Left forelimb (tissue), 1 donor: ENCODE measurements around the gene CALHM2.
"Not testable (repeated sequence)": the region's sequence is repeated elsewhere in the genome, so short reads cannot be mapped to it uniquely, and the experiment has no call there.

Experiments used
- DNase-seq: peaks from one replicate; pipeline ENCODE4 v3.0.0-alpha.2; 2018; ENCODE audit warnings: low spot score

The CALHM2 gene

DNA sequence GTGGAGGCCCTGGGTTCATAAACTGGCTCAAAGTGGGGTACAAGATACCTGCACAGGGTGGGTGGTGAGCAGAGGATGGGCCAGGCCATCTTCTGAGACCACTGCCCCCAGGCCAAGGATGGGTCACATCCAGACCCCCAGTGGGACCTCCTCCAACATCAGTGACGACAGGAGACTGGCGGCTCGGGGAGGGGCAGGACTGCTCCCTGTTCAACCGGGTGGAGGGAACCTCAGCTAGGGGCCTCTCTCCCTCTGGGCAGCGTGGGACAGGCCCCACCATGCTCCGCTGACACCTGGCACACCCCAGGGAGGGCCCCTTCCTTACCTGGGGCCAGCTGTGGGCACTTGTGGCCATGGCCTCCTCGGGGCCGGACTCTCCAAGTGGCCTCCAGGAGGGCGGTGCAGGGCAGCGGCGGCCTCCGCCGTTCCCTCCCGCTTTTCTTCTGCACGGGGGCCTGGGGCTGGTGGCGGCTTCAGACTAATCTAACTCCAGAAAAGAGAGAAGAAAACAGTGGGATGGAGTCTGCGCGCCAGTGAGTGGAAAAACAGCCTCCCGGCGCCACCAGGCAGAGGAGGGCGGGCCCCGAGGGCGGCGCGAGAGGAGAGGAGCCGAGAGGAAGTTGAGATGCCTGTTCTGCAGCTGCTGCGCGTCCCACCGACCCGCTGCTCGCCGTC, at the start of gene CALHM2:
Gene CALHM2 (minus strand): TSS at position 540 of the 675 bp plus-strand sequence. CDS start 2,429 bp downstream, outside the sequence.
- DNase-seq: peak; percentile 84

- no peak for DNase-seq
Observed at GRCh38 chr10:103501186-103501585, 49.0 kb upstream of the CALHM2 start.

GRCh38 chr10:103500481-103500880, 48.3 kb upstream of the CALHM2 start:
- DNase-seq: no peak

- DNase-seq: no peak
Observed at GRCh38 chr10:103499881-103500280, 47.7 kb upstream of the CALHM2 start.

GRCh38 chr10:103498936-103499638, 46.9 kb upstream of the CALHM2 start:
- no peak for DNase-seq

- no peak for DNase-seq
Observed at GRCh38 chr10:103497161-103497915, 45.2 kb upstream of the CALHM2 start.

DNA sequence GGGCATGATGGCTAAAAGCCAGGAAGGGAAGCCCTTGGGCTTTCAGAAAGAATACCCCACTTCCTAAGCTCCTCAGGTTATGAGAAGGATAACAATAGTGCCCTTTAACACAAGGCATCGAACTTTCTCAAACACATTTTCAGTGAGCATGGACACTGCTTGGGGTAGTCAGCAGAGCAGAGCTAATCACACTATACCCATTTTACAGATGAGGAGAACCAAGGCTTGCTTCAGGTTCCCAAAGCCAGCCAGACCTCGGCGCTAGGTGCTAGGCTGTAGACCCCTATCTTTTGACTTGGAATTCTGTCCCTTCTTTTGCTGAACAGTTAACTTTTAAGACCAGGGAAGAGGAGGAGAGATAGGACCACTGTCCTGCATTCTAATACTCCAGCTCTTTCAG, 43.2 kb upstream of the CALHM2 start:
- no peak for DNase-seq

- no peak for DNase-seq
Observed at GRCh38 chr10:103493916-103494877, 42.0 kb upstream of the CALHM2 start.

DNA sequence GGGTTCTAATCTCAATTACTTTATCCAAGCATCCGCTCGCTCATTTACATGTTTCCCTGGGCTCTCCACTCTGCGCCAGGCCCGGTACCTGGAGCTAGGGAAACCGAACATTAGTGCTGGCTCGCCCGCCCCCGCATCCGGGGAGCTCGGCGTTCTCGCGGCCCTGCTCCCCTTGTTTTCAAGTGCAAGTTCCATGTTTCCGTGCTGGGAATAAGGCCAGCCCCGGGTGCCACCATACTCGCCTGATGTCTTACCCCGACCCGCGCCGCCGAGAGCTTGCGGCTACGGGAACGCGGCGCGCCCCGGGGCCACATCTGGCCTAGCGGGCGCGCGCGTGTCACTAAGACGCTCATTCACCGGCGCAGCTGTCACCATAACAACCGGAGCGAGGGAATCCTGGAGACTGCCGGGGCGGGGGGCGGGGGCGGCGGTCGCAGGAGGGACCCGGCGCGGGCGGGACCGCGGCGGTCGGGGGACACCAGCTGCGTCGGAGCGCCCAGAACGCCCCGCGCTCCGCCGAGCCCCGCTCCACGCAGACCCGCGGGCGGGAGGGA, 41.3 kb upstream of the CALHM2 start, which contains the start of gene NEURL1:
Gene NEURL1 (plus strand): TSS at position 344 of the 554 bp plus-strand sequence. CDS start 683 bp downstream, outside the sequence.
- no peak for DNase-seq

DNA sequence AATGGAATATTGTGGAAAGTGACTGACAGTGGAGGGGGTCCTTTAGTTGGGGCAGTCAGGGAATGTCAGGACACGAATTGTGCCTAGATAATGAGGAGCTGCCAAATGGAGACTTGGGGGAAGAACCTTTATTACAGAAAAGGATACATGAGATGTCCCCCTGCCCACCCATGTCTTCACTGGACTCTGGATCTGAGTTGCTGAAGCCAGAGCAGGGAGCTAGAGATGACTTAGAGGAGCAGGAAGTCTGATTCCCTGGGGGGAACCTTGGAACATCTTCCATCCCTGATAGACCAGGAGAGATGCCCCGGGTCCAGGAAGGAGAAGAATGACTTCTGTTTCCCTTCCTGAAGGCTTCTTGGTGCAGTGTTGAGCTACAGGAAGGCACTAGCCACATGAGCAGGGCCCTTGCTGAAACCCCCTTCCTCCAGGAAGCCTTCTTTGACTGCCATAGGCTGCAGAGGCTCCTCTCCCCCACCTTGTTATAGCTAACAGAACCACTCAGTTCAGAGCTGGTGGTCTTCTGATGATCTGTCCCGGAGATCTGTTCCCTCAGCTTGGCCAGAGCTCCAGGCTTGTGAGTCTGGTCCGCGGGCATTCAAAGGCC, 40.6 kb upstream of the CALHM2 start:
- no peak for DNase-seq

DNA sequence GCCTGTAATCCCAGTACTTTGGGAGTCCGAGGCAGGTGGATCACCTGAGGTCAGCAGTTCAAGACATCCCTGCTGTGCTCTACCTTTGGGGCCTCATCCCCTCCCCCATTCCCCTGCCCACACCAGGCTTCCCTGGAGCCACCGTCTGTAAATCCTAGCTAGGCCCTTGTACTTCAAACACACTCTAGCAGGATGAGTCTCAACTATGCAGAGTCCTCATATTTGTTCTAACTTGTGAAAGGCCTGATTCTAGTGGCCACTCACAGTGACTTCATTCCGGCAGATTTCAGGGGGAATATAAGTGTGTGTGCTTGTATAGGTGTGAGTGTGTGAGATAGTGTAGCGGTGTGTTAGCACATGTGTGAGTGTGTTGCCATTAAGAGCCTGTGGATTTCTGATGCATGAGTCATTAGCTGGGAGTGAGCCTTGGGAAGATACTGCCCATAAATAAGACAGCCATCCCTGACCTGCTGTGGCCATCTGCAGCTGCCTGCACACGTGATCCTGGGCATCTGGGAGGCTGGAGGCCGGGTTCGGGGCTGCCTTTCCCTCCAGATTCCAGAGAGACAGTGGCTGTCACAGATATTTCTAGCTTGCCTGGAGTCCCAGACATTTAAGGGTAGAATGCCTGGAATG, 39.7 kb upstream of the CALHM2 start:
- no peak for DNase-seq

- DNase-seq: no peak
Observed at GRCh38 chr10:103490986-103491314, 38.8 kb upstream of the CALHM2 start.

GRCh38 chr10:103487410-103487708, 35.2 kb upstream of the CALHM2 start:
- DNase-seq: no peak

DNA sequence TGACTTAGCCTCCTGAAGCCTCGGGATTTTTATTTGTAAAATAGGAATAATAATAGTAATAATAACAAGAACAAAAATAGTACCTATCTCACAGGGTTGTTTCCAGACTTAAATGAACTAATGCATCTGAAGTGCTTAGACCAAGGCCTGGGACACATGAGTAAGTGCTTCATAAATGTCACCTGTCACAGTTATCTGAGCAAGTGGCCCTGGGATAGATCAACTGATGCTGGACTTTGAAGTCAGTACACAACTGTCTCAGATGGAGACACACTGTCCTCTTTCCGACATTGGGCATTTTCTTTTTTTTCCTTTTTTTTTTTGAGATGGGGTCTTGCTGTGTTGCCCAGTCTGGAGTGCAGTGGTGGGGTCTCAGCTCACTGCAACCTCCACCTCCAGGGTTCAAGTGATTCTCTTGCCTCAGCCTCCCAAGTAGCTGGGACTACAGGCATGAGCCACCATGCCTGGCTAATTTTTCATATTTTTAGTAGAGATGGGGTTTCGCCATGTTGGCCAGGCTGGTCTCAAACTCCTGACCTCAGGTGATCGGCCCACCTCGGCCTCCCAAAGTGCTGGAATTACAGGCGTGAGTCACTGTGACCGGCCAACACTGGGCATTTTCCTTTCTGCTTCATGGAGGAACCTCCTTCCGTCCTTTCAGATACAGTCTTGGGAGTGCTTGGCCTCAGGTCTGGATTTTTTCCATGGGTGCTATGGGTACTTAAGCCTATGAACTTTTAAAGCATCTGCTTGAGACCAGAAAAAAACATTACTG, 34.7 kb upstream of the CALHM2 start:
- DNase-seq: not testable (repeated sequence)

- DNase-seq: no peak
Observed at GRCh38 chr10:103481974-103482531, 29.9 kb upstream of the CALHM2 start.

DNA sequence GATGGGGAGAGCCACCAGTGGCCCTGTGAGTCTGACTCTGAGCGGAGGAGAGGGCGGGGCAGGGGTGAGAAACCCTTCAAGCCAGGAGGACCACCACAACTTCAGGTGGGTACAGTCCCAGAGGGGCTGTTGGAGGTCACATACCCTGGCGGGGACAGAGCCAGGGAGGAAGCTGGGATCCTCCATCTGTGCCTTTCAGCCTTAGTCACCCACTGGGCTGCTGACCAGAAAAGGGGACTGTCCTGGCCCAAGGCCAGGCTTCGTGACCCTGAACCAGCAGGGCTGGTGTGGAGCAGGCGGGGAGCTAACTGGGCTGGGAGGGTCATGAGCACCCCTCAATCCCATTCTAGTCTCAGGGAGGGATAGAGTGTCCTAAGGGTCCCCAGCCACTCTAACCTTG, 28.4 kb upstream of the CALHM2 start:
- no peak for DNase-seq

- no peak for DNase-seq
Observed at GRCh38 chr10:103479135-103479534, 27.0 kb upstream of the CALHM2 start, which contains the start of gene CALHM3. CALHM3 (minus strand) TSS chr10:103479240; CDS start chr10:103479032, 208 bp downstream.

DNA sequence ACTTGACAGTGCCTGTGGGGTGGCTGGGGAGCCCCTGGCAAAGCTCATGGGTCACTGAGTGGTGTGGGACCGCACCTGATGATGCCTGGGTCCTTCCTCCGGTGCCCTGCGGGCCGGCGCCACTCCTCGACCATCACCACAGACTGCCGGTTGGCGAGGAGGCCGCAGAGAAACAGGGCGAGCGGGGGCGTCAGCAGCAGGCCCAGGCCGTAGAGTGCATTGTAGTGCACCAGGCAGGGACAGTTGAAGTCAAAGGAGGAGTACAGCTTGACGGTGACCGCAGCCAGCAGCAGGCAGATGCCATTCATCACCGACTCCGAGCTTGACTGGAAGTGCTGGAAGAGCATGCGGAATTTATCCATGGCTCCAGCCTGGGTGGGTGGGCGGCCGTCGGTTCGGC, 26.5 kb upstream of the CALHM2 start:
- DNase-seq: no peak

GRCh38 chr10:103476046-103476768, 24.0 kb upstream of the CALHM2 start:
- DNase-seq: no peak
